NCI-H146 treated with DMSO at 0.1 percent for 48 hours (cell line): ENCODE data around the gene RBM18.

ENCODE experiments used
- DNase-seq: peaks from one replicate; lab custom pipeline; 2025; ENCODE audit not compliant: unreplicated experiment; lab: John Stamatoyannopoulos, UW

The RBM18 gene

GRCh38 chr9:122264360-122265148 is at the start of gene RBM18, which contains the start of gene MRRF:
RBM18 (minus strand) TSS chr9:122264840; CDS start chr9:122261492, 3,348 bp downstream.
MRRF (plus strand) TSS chr9:122264882; CDS start chr9:122270892, 6,010 bp downstream.
- peak; percentile 46 for DNase-seq

- no peak for DNase-seq
These were observed 49.5 kb upstream of the RBM18 start for GRCh38 chr9:122314165-122314564.

GRCh38 chr9:122309861-122310260 is 45.2 kb upstream of the RBM18 start:
- DNase-seq, result no peak

- no peak for DNase-seq
These were observed 43.3 kb upstream of the RBM18 start for GRCh38 chr9:122307925-122308324.

- no peak for DNase-seq
These were observed 42.4 kb upstream of the RBM18 start for GRCh38 chr9:122307061-122307460.

GRCh38 chr9:122302237-122303093 is 37.8 kb upstream of the RBM18 start:
- no peak for DNase-seq

GRCh38 chr9:122297512-122297911 is 32.9 kb upstream of the RBM18 start:
- DNase-seq, result no peak

- DNase-seq, result no peak
These were observed 29.9 kb upstream of the RBM18 start for GRCh38 chr9:122294531-122294930.

GRCh38 chr9:122291458-122291857 is 26.8 kb upstream of the RBM18 start:
- no peak for DNase-seq

- no peak for DNase-seq
These were observed 22.6 kb upstream of the RBM18 start for GRCh38 chr9:122287214-122287720.

- no peak for DNase-seq
These were observed 22.1 kb upstream of the RBM18 start for GRCh38 chr9:122286764-122287163.

- DNase-seq, result no peak
These were observed 16.7 kb upstream of the RBM18 start for GRCh38 chr9:122281368-122281767.

- no peak for DNase-seq
These were observed 12.8 kb upstream of the RBM18 start for GRCh38 chr9:122277285-122277897.

- DNase-seq, result no peak
These were observed 11.5 kb upstream of the RBM18 start for GRCh38 chr9:122276096-122276495.

GRCh38 chr9:122274055-122274454 is 9.4 kb upstream of the RBM18 start:
- DNase-seq, result no peak

- no peak for DNase-seq
These were observed 3.6 kb upstream of the RBM18 start for GRCh38 chr9:122268041-122268814.

GRCh38 chr9:122265149-122265915 is 692 bp upstream of the RBM18 start:
- DNase-seq, result no peak

GRCh38 chr9:122263699-122264349 is 816 bp downstream of the RBM18 start:
- DNase-seq, result no peak

- DNase-seq, result no peak
These were observed 2.6 kb downstream of the RBM18 start for GRCh38 chr9:122262073-122262472.
